CD14-positive monocyte (primary cell): ENCODE results near the gene ATXN1L. TPM values are rescaled to one million over a fixed set of nuclear protein-coding genes. Genes with fewer than 3 reads are reported as not detected.
A peak's percentile ranks its signal among the peaks of the same experiment; 100 is the strongest.
"Not testable (repeated sequence)": the region's sequence is repeated elsewhere in the genome, so short reads cannot be mapped to it uniquely, and the experiment has no call there.

ENCODE experiments used
- DNase-seq, 3 donors: peaks; one replicate each; pipeline ENCODE4 v3.0.0-alpha.2; 2011 to 2022
- H2AFZ ChIP-seq: 2 replicates; pipeline ENCODE4 v1.6.0; 2012; ENCODE audit warnings: mild to moderate bottlenecking, low read depth, low read length, inconsistent platforms; ENCODE audit not compliant: insufficient read depth, poor library complexity, severe bottlenecking
- H3K27ac ChIP-seq, 2 donors: 1 replicate in 1 of 2; 2 replicates in 1 of 2; pipeline ENCODE4 v1.5.1; 2012 to 2013; ENCODE audit warnings: low read length in 2 of 2, control low read depth in 1 of 2, inconsistent platforms in 1 of 2, low read depth in 1 of 2, mild to moderate bottlenecking in 1 of 2
- H3K27me3 ChIP-seq, 2 donors: one replicate each; pipeline versions ENCODE4 v1.6.0 to v1.6.1; 2011 to 2013; ENCODE audit warnings: low read length in 2 of 2; ENCODE audit not compliant: control insufficient read depth in 2 of 2, insufficient read depth in 2 of 2
- H3K36me3 ChIP-seq, 2 donors: replicated peaks in 1 of 2; 1 replicate in 1 of 2; 2 replicates in 1 of 2; pipeline versions ENCODE4 v1.5.1 to v1.6.1; 2012 to 2013; ENCODE audit warnings: low read length in 2 of 2, control low read depth in 1 of 2, inconsistent platforms in 1 of 2, mild to moderate bottlenecking in 1 of 2; ENCODE audit not compliant: insufficient read depth in 2 of 2, control insufficient read depth in 1 of 2
- H3K4me1 ChIP-seq, 2 donors: 1 replicate in 1 of 2; 2 replicates in 1 of 2; pipeline versions ENCODE4 v1.5.1 to v1.6.1; 2012 to 2013; ENCODE audit warnings: low read length in 2 of 2, control low read depth in 1 of 2, inconsistent platforms in 1 of 2, mild to moderate bottlenecking in 1 of 2, moderate library complexity in 1 of 2; ENCODE audit not compliant: insufficient read depth in 2 of 2, control insufficient read depth in 1 of 2
- H3K4me2 ChIP-seq: replicated peaks from 2 replicates; pipeline ENCODE3; 2012; ENCODE audit warnings: low read length, moderate library complexity, mild to moderate bottlenecking; ENCODE audit not compliant: poor library complexity, severe bottlenecking; ENCODE audit errors: extremely low read depth
- H3K4me3 ChIP-seq, 3 experiments: fragments of 200-600 bp in 1 of 3; sonication (generic) in 1 of 3; replicated peaks in 1 of 3; 1 replicate in 2 of 3; 2 replicates in 1 of 3; pipeline ENCODE4 v1.5.1; 2011 to 2013; ENCODE audit warnings: low read length in 3 of 3, mild to moderate bottlenecking in 3 of 3, control low read depth in 2 of 3, low read depth in 2 of 3, inconsistent platforms in 1 of 3, moderate library complexity in 1 of 3
- H3K79me2 ChIP-seq: 2 replicates; pipeline ENCODE4 v1.6.0; 2012; ENCODE audit warnings: mild to moderate bottlenecking, control low read depth, inconsistent platforms, low read length, moderate library complexity; ENCODE audit not compliant: insufficient read depth
- H3K9ac ChIP-seq: 2 replicates; pipeline ENCODE4 v1.6.0; 2017; ENCODE audit warnings: low read length, mild to moderate bottlenecking; ENCODE audit not compliant: insufficient read depth, poor library complexity, severe bottlenecking
- H3K9me3 ChIP-seq, 2 donors: replicated peaks in 1 of 2; 1 replicate in 1 of 2; 2 replicates in 1 of 2; pipeline versions ENCODE4 v1.5.1 to v1.6.1; 2012 to 2013; ENCODE audit warnings: low read length in 2 of 2, control low read depth in 1 of 2; ENCODE audit not compliant: control insufficient read depth in 1 of 2, insufficient read depth in 1 of 2
- H4K20me1 ChIP-seq: 2 replicates; pipeline ENCODE4 v1.6.0; 2012; ENCODE audit warnings: mild to moderate bottlenecking, low read length, control low read depth, moderate library complexity; ENCODE audit not compliant: insufficient read depth
- H3K27ac Mint-ChIP-seq, 7 donors: one replicate each; pipeline ENCODE4 v1.8.0; 2020; ENCODE audit warnings: mild to moderate bottlenecking in 7 of 7, mixed read lengths in 7 of 7, moderate library complexity in 6 of 7, inconsistent platforms in 2 of 7
- H3K27me3 Mint-ChIP-seq, 3 donors: one replicate each; pipeline ENCODE4 v1.8.0; 2021 to 2022; ENCODE audit warnings: low read depth in 3 of 3, mild to moderate bottlenecking in 3 of 3, mixed read lengths in 3 of 3, moderate library complexity in 3 of 3, inconsistent platforms in 1 of 3
- H3K36me3 Mint-ChIP-seq, 2 donors: one replicate each; pipeline ENCODE4 v1.8.0; 2020; ENCODE audit warnings: mixed read lengths in 2 of 2, inconsistent platforms in 1 of 2, mild to moderate bottlenecking in 1 of 2
- H3K4me1 Mint-ChIP-seq: one replicate; pipeline ENCODE4 v1.8.0; 2020; ENCODE audit warnings: mild to moderate bottlenecking, mixed read lengths
- H3K4me3 Mint-ChIP-seq, 2 donors: one replicate each; pipeline ENCODE4 v1.8.0; 2020; ENCODE audit warnings: mild to moderate bottlenecking in 2 of 2, mixed read lengths in 2 of 2, moderate library complexity in 1 of 2
- H3K9me3 Mint-ChIP-seq, 7 donors: one replicate each; pipeline ENCODE4 v1.8.0; 2020 to 2022; ENCODE audit warnings: mixed read lengths in 7 of 7, mild to moderate bottlenecking in 6 of 7, moderate library complexity in 6 of 7, inconsistent platforms in 2 of 7
- WGBS: methylation state at CpG from one replicate; pipeline ENCODE4 v1.1.5; 2013; ENCODE audit warnings: missing lambda C conversion rate; ENCODE audit not compliant: insufficient coverage; 5-methylcytosine and 5-hydroxymethylcytosine counted together
- intact Hi-C, 2 donors: fragments of 100-400 bp; cut with micrococcal nuclease; formaldehyde crosslinking; loops; one replicate each; pipeline versions ENCODE4 v1.15.0 to v1.15.1; 2023
- polyA plus RNA-seq, 3 donors: library from polyadenylated mRNA; depleted of rRNA in 1 of 3; unstranded in 2 of 3; stranded (reverse) in 1 of 3; fragments of 300-500 nt in 2 of 3; fragments of >200 nt in 1 of 3; fragmentation: Illumina TruSeq in 2 of 3; gene quantifications; 1 replicate in 2 of 3; 2 replicates in 1 of 3; pipeline ENCODE4 v1.2.3, GENCODE V29; 2012 to 2021
- TF ChIP-seq, protein P1 (sequence below): fragments of 200-600 bp; IDR thresholded peaks from one replicate; pipeline ENCODE4 v1.8.0; 2022; ENCODE audit warnings: antibody characterized with exemption, mild to moderate bottlenecking

ATXN1L gene
- polyA plus RNA-seq, 3 donors = 6.7 to 27.9 (median 10.0) TPM

DNA sequence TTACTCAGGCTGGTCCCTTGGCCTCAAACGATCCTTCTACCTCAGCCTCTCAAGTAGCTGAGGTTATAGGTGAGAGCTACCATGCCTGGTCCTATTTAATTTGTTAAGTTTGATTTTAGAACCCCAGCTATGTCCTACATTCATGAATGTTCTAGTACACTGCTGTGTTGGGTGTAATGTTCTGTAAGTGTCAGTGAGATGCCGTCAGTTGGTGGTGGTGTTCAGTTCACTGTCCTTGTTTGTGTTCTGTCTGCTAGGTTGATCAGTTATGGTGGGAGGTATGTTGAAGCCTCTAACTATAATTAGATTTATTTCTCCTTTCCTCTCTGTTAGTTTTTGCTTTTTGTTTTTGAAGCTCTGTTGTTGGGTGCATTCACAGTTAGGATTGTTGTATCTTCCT lies 57.8 kb downstream of the ATXN1L start:
- Mint-ChIP-seq H3K27ac (peak overlapping the region in 1 of 7 donors; percentile 63), H3K9me3 (peaks cover 0 to 2% (median 0%) of the 10 kb centered on the region in 7 donors), H3K4me1 (peaks cover 57% of the 10 kb centered on the region), H3K4me3 (no peak overlapping the region), H3K36me3 (peaks cover 0 to 33% of the 10 kb centered on the region in 2 donors), H3K27me3 (peaks cover 0 to 2% (median 2%) of the 10 kb centered on the region in 3 donors)
- no CpG with 5 or more reads among the region's 2 CpGs for WGBS
- peaks cover 0 to 10% of the 10 kb centered on the region in 2 donors for H3K36me3 ChIP-seq
- peaks cover 100% of the 10 kb centered on the region for H4K20me1 ChIP-seq
- H3K4me2 ChIP-seq = no peak overlapping the region
- no peak overlapping the region for H2AFZ ChIP-seq
- intact Hi-C loops = no loop called here
- no peak overlapping the region for H3K9ac ChIP-seq
- no peak for DNase-seq
- peaks cover 23 to 47% of the 10 kb centered on the region in 2 donors for H3K4me1 ChIP-seq
- H3K27ac ChIP-seq = peak overlapping the region in 1 of 2 donors; percentile 8
- H3K27me3 ChIP-seq = no peaks in the 10 kb centered on the region
- TF ChIP-seq, protein P1, sequence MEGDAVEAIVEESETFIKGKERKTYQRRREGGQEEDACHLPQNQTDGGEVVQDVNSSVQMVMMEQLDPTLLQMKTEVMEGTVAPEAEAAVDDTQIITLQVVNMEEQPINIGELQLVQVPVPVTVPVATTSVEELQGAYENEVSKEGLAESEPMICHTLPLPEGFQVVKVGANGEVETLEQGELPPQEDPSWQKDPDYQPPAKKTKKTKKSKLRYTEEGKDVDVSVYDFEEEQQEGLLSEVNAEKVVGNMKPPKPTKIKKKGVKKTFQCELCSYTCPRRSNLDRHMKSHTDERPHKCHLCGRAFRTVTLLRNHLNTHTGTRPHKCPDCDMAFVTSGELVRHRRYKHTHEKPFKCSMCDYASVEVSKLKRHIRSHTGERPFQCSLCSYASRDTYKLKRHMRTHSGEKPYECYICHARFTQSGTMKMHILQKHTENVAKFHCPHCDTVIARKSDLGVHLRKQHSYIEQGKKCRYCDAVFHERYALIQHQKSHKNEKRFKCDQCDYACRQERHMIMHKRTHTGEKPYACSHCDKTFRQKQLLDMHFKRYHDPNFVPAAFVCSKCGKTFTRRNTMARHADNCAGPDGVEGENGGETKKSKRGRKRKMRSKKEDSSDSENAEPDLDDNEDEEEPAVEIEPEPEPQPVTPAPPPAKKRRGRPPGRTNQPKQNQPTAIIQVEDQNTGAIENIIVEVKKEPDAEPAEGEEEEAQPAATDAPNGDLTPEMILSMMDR = no peak
- peaks cover 0 to 3% of the 10 kb centered on the region in 2 donors for H3K9me3 ChIP-seq
- no peak overlapping the region for H3K4me3 ChIP-seq
- peaks cover 100% of the 10 kb centered on the region for H3K79me2 ChIP-seq

DNA sequence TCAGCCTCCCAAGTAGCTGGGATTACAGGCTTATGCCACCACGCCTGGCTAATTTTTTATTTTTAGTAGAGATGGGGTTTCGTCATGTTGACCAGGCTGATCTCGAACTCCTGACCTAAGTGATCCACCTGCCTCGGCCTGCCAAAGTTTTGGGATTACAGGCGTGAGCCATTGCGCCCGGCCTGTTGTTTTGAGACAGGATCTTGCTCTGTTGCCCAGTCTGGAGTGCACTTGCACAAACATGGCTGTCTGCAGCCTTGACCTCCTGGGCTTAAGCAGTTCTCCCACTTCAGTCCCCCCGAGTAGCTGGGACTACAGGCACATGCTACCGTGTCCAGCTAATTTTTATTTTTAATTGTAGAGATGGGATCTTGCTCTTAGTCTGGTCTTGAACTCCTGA lies 58.5 kb downstream of the ATXN1L start:
- Histone ChIP-seq H4K20me1 (peaks cover 100% of the 10 kb centered on the region), H3K4me3 (no peak overlapping the region)
- peak overlapping the region in 4 of 7 donors; percentile 35 to 80 (median 56) for H3K27ac Mint-ChIP-seq

DNA sequence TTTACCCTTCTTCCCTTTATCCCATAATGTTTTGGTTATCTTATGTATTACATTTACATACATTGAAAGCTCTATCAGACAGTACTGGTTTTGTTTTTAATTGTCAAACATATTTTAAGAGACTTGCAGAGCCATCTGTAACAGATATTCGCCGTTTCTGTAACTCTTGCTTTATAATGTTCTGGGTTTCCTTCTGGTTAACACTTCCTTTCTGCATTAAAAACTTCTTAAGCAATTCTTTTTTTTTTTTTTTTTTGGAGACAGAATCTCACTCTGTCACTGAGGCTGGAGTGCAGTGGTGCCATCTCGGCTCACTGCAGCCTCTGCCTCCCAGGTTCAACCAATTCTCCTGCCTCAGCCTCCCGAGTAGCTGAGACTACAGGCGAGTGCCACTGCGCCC lies 60.0 kb downstream of the ATXN1L start:
- H3K4me3 Mint-ChIP-seq, H3K27me3 Mint-ChIP-seq, intact Hi-C loops, H3K9ac ChIP-seq, H2AFZ ChIP-seq, H3K4me2 ChIP-seq, H3K27me3 ChIP-seq, DNase-seq, H3K4me3 ChIP-seq, H3K9me3 ChIP-seq, H3K9me3 Mint-ChIP-seq: not testable (repeated sequence)
- Histone ChIP-seq H4K20me1 (peaks cover 100% of the 10 kb centered on the region), H3K4me1 (peaks cover 10 to 26% of the 10 kb centered on the region in 2 donors), H3K79me2 (peaks cover 100% of the 10 kb centered on the region), H3K27ac (peak overlapping the region in 1 of 2 donors; percentile 62), H3K36me3 (peaks cover 4 to 22% of the 10 kb centered on the region in 2 donors)
- H3K36me3 Mint-ChIP-seq = peaks cover 4 to 43% of the 10 kb centered on the region in 2 donors
- WGBS = 53% methylated on average over 3 of the region's 6 CpGs
- peak overlapping the region; percentile 1 to 83 (median 69) for H3K27ac Mint-ChIP-seq
- peaks cover 55% of the 10 kb centered on the region for H3K4me1 Mint-ChIP-seq

More for the DNA sequence above, 58.5 kb downstream of the ATXN1L start:
- intact Hi-C loops = no loop called here
- peaks cover 0 to 2% (median 2%) of the 10 kb centered on the region in 3 donors for H3K27me3 Mint-ChIP-seq
- H2AFZ ChIP-seq = no peak overlapping the region
- H3K9ac ChIP-seq = no peak overlapping the region
- H3K36me3 Mint-ChIP-seq = peaks cover 2 to 38% of the 10 kb centered on the region in 2 donors
- peaks cover 0 to 3% of the 10 kb centered on the region in 2 donors for H3K9me3 ChIP-seq
- H3K4me2 ChIP-seq = no peak overlapping the region
- H3K4me1 Mint-ChIP-seq = peaks cover 58% of the 10 kb centered on the region
- H3K36me3 ChIP-seq = peaks cover 3 to 17% of the 10 kb centered on the region in 2 donors
- peak overlapping the region in 1 of 2 donors; percentile 8 for H3K27ac ChIP-seq
- H3K9me3 Mint-ChIP-seq = peaks cover 0 to 2% (median 0%) of the 10 kb centered on the region in 7 donors
- H3K4me3 Mint-ChIP-seq = no peak overlapping the region
- DNase-seq = no peak
- TF ChIP-seq, protein P1 = no peak
- no peaks in the 10 kb centered on the region for H3K27me3 ChIP-seq
- 98% methylated on average over 6 of the region's 9 CpGs for WGBS
- peaks cover 20 to 41% of the 10 kb centered on the region in 2 donors for H3K4me1 ChIP-seq
- peaks cover 100% of the 10 kb centered on the region for H3K79me2 ChIP-seq
